Measurements from ENCODE around the gene SLC5A2.

DNA sequence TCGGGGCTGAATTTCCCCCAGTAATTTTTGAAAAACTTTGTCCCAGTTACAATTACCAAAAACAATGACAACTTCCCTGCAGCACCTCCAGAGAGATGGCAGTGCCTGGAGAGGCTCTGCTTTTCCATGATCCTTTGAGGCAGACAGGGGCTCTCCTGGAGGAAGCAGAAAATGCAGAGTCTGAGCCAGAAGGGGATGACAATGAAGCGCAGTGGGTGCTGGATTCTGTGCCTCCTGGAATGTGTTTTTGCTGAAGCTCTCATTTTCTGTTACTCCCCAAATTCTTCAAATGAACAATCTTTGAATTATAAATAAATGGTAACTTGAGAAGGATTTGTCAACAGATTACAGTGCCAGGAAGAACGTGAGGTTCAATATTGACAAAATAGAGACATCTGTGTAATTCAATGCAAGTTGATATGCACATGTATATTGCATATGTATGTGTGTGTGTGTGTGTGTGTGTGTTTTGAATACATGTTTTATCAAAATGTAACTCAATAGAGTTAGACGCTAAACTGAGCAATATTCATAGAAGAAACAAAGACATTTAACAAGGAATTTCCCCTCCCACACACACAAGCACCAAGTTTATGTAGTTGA, 35.0 kb downstream of the SLC5A2 start:
- TF ChIP-seq JUNB (IDR thresholded peaks at IDR 0.05) (no peak), BHLHE40 (IDR thresholded peaks at IDR 0.05; ENCODE audit: low read depth, low read length) (no peak), POLR2A (IDR thresholded peaks at IDR 0.05; ENCODE audit: low read length) (no peak), RARB (CRISPR knock-in tag; IDR thresholded peaks at IDR 0.05) (no peak), EP300 (IDR thresholded peaks at IDR 0.05) (no peak), ZC3H11A (IDR thresholded peaks at IDR 0.05) (no peak), CHD2 (IDR thresholded peaks at IDR 0.05; ENCODE audit: low read length, partially characterized antibody) (no peak)
- TF ChIP-seq, protein P1, sequence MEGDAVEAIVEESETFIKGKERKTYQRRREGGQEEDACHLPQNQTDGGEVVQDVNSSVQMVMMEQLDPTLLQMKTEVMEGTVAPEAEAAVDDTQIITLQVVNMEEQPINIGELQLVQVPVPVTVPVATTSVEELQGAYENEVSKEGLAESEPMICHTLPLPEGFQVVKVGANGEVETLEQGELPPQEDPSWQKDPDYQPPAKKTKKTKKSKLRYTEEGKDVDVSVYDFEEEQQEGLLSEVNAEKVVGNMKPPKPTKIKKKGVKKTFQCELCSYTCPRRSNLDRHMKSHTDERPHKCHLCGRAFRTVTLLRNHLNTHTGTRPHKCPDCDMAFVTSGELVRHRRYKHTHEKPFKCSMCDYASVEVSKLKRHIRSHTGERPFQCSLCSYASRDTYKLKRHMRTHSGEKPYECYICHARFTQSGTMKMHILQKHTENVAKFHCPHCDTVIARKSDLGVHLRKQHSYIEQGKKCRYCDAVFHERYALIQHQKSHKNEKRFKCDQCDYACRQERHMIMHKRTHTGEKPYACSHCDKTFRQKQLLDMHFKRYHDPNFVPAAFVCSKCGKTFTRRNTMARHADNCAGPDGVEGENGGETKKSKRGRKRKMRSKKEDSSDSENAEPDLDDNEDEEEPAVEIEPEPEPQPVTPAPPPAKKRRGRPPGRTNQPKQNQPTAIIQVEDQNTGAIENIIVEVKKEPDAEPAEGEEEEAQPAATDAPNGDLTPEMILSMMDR (IDR thresholded peaks at IDR 0.05): no peak
- TF ChIP-seq, protein P2, sequence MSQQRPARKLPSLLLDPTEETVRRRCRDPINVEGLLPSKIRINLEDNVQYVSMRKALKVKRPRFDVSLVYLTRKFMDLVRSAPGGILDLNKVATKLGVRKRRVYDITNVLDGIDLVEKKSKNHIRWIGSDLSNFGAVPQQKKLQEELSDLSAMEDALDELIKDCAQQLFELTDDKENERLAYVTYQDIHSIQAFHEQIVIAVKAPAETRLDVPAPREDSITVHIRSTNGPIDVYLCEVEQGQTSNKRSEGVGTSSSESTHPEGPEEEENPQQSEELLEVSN (IDR thresholded peaks at IDR 0.05; ENCODE audit: borderline replicate concordance, low read depth): no peak
